Colonic mucosa (tissue), 4 donors: ENCODE measurements around the gene NME3. TPM values are rescaled to one million over a fixed set of nuclear protein-coding genes. Genes with fewer than 3 reads are reported as not detected.

Experiments
- DNase-seq: peaks from one replicate; pipeline ENCODE4 v3.0.0-alpha.2; 2020
- H3K27ac ChIP-seq: fragments of 200-600 bp; one replicate; pipeline ENCODE4 v1.8.0; 2021
- H3K27me3 ChIP-seq: fragments of 200-600 bp; one replicate; pipeline ENCODE4 v1.8.0; 2021
- H3K36me3 ChIP-seq: fragments of 200-600 bp; one replicate; pipeline ENCODE4 v1.8.0; 2021
- H3K4me1 ChIP-seq: fragments of 200-600 bp; one replicate; pipeline ENCODE4 v1.8.0; 2021; ENCODE audit warnings: mild to moderate bottlenecking
- H3K4me3 ChIP-seq: fragments of 200-600 bp; one replicate; pipeline ENCODE4 v1.8.0; 2021
- H3K9ac ChIP-seq, 2 donors: one replicate each; pipeline ENCODE4 v1.7.0; 2013; ENCODE audit warnings: control low read depth in 2 of 2, low read depth in 2 of 2, low read length in 2 of 2
- H3K9me3 ChIP-seq: fragments of 200-600 bp; one replicate; pipeline ENCODE4 v1.8.0; 2021
- CTCF ChIP-seq: fragments of 200-600 bp; IDR thresholded peaks from one replicate; pipeline ENCODE4 v1.8.0; 2022; ENCODE audit warnings: antibody characterized with exemption, mild to moderate bottlenecking
- intact Hi-C: fragments of 100-400 bp; cut with DNase I; formaldehyde crosslinking; loops from one replicate; pipeline ENCODE4 v1.14.1; 2022
- total RNA-seq, 2 donors: library from RNA; stranded (reverse); fragmentation: NEBNext Ultra II Directional in 1 of 2; extraction: Animal tissue kit (Norgen Biotek cat#: 25700) in 1 of 2; gene quantifications; one replicate each; pipeline ENCODE4 v1.2.1, GENCODE V29; 2021
- donor health status: healthy.
- donor health status: DM: no; HTN: no; CAD: no.
- donor health status: DM: no; HTN: no; CAD: no.

The NME3 gene
- total RNA-seq, 2 donors from 2014 or later, result 61.3 to 79.7 TPM

GRCh38 chr16:1787322-1788094 lies 16.2 kb upstream of the NME3 start:
- DNase-seq, result peak; percentile 16
- no peaks in the 10 kb centered on the region for H3K4me1 ChIP-seq

GRCh38 chr16:1787056-1787321 lies 15.6 kb upstream of the NME3 start:
- TF ChIP-seq CTCF, result no peak
- H3K4me1 ChIP-seq, result no peaks in the 10 kb centered on the region
- intact Hi-C loops, result no loop called here
- H3K9me3 ChIP-seq, result no peaks in the 10 kb centered on the region
- H3K9ac ChIP-seq, result no peak overlapping the region
- no peaks in the 10 kb centered on the region for H3K36me3 ChIP-seq
- H3K27me3 ChIP-seq, result no peaks in the 10 kb centered on the region
- H3K27ac ChIP-seq, result no peak overlapping the region
- no peak for DNase-seq
- H3K4me3 ChIP-seq, result no peak overlapping the region

More at GRCh38 chr16:1787322-1788094, 16.2 kb upstream of the NME3 start:
- intact Hi-C loops, result no loop called here
- H3K27ac ChIP-seq, result no peak overlapping the region
- H3K27me3 ChIP-seq, result no peaks in the 10 kb centered on the region
- H3K4me3 ChIP-seq, result no peak overlapping the region
- no peaks in the 10 kb centered on the region for H3K9me3 ChIP-seq
- H3K36me3 ChIP-seq, result no peaks in the 10 kb centered on the region
- no peak overlapping the region for H3K9ac ChIP-seq
- no peak for TF ChIP-seq CTCF

DNA sequence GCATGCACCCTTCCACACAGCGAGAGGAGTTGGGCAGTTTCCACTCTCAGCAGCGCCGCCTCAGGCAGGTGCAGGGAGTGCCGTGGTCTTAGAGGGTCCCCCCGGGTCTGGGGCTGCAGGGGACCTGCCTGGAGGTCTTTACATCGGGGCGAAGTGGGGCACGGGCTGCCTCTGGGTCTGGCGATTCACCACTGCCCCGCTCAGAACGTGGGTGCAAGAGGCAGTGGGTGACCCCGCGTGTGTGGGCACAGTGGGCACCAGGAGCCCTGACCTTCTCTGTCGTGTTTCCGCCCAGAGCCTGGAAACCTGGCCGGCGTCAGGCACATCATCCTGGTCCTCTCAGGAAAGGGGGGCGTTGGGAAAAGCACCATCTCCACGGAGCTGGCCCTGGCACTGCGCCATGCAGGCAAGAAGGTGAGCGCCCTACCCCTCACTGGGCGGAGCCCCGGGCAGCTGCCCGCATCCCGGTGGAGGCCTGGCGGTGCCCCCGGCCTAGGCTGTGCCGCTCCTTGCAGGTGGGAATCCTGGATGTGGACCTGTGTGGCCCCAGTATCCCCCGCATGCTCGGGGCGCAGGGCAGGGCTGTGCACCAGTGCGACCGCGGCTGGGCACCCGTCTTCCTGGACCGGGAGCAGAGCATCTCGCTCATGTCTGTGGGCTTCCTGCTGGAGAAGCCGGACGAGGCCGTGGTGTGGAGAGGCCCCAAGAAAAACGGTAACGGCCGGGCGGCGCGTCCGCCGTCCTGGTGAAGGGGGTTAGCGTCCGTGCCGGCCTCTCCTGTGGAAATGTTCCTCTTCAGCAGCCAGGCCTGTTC lies 15.1 kb upstream of the NME3 start:
- no peak for TF ChIP-seq CTCF
- no peaks in the 10 kb centered on the region for H3K27me3 ChIP-seq
- H3K9me3 ChIP-seq, result no peaks in the 10 kb centered on the region
- H3K4me1 ChIP-seq, result peaks cover 2% of the 10 kb centered on the region
- H3K36me3 ChIP-seq, result no peaks in the 10 kb centered on the region
- no peak overlapping the region for H3K27ac ChIP-seq
- peak; percentile 16 for DNase-seq
- H3K9ac ChIP-seq, result no peak overlapping the region
- intact Hi-C loops, result no loop called here
- H3K4me3 ChIP-seq, result no peak overlapping the region

DNA sequence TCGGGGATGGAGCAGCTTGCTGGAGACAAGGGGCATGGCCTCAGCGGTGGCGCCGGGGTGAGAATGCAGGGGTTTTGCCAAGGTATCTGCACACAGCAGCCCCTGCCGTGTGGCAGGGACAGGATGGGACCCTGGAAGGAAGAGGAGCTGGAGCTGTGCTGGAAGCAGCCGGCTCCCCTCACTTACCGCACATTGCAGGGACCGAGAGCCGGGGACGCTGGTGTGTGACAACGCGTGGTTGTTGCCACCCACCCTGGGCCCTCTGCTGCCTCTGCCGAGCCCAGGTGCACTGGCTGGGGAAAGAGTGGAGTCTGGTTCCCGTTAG lies 14.5 kb upstream of the NME3 start:
- Histone ChIP-seq H3K27me3 (no peaks in the 10 kb centered on the region), H3K9me3 (no peaks in the 10 kb centered on the region), H3K9ac (no peak overlapping the region), H3K36me3 (no peaks in the 10 kb centered on the region), H3K4me1 (peaks cover 8% of the 10 kb centered on the region), H3K27ac (no peak overlapping the region), H3K4me3 (no peak overlapping the region)
- TF ChIP-seq CTCF, result no peak
- no peak for DNase-seq
- intact Hi-C loops, result no loop called here

DNA sequence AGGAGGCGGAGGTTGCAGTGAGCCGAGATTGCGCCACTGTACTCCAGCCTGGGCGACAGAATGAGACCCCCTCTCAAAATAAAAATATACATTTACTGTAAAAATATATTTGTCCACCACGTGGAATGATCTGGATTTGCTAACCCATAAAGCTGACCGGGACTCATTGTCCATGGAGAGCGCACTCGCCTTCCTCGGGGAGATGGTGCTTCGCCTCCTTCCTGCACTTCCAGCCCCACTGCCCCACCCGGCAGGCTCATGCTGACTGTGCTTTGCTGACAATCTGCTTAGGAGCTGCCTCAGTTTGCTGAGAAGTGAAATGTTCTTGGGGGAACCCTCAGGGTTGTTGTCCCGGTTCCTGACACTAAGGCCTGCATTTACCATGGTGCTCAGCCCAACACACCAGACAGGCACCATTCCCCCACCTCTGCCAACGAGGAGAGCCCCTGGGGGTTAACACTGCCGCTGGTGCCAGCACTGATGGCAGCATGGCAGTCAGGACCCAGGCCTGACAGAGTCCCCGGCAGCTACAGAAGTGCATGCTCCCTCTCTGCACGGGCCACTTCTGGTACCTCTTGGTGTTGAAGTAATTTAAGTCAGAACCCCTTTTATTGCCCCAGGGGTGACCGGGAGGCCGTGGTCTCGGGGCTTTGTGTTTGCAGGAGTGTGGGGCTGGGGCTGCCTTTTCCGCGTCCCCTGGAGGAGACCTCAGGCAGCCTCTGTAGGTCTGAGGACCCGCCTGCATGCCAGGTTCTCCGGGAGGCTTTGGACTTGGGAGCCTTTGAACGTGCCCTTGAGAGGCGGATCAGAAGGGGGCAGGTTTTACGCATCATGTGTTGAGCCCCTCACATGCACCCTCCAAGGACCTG lies 13.9 kb upstream of the NME3 start:
- Histone ChIP-seq H3K36me3 (no peaks in the 10 kb centered on the region), H3K27ac (no peak overlapping the region), H3K27me3 (no peaks in the 10 kb centered on the region), H3K4me1 (peaks cover 11% of the 10 kb centered on the region), H3K9ac (no peak overlapping the region), H3K9me3 (no peaks in the 10 kb centered on the region), H3K4me3 (no peak overlapping the region)
- DNase-seq, result peak; percentile 17
- intact Hi-C loops, result no loop called here
- no peak for TF ChIP-seq CTCF
